SH-SY5Y (cell line): ENCODE measurements around the gene CKS1B.

Experiments used
- GATA2 ChIP-seq: IDR thresholded peaks from 2 replicates; pipeline ENCODE4 v1.6.1; 2011; ENCODE audit warnings: mild to moderate bottlenecking, low read depth, low read length
- GATA3 ChIP-seq: IDR thresholded peaks from 2 replicates; pipeline ENCODE4 v1.6.1; 2011; ENCODE audit warnings: low read depth, mild to moderate bottlenecking, low read length, moderate library complexity

GRCh38 chr1:154958036-154958435 is 16.4 kb upstream of the CKS1B start:
- TF ChIP-seq GATA2 (no peak), GATA3 (no peak)
